Mesenchymal stem cell (in vitro differentiated cells and primary cell): Measurements from ENCODE around the gene RUNX1.

Experiments
- DNase-seq: peaks from one replicate; pipeline ENCODE4 v3.0.0-alpha.2; 2013
- H2AFZ ChIP-seq: one replicate; pipeline ENCODE4 v1.6.1; 2013; ENCODE audit warnings: low read depth, mild to moderate bottlenecking, control low read depth, inconsistent platforms, low read length, moderate library complexity
- H2AK5ac ChIP-seq: 2 replicates; pipeline ENCODE4 v1.6.1; 2013; ENCODE audit warnings: low read length, moderate library complexity, mild to moderate bottlenecking, inconsistent platforms; ENCODE audit not compliant: severe bottlenecking
- H2BK120ac ChIP-seq: one replicate; pipeline ENCODE4 v1.6.1; 2013; ENCODE audit warnings: low read depth, mild to moderate bottlenecking, inconsistent platforms, low read length, moderate library complexity
- H2BK12ac ChIP-seq, 2 experiments: one replicate each; pipeline ENCODE4 v1.6.1; 2013; ENCODE audit warnings: inconsistent platforms in 2 of 2, low read length in 2 of 2, mild to moderate bottlenecking in 2 of 2, moderate library complexity in 2 of 2, control low read depth in 1 of 2
- H2BK15ac ChIP-seq: one replicate; pipeline ENCODE4 v1.6.1; 2013; ENCODE audit warnings: mild to moderate bottlenecking, low read depth, inconsistent platforms; ENCODE audit not compliant: poor library complexity, severe bottlenecking
- H2BK5ac ChIP-seq: 2 replicates; pipeline ENCODE4 v1.6.1; 2013; ENCODE audit warnings: low read depth, mild to moderate bottlenecking, low read length, control low read depth, inconsistent platforms; ENCODE audit not compliant: poor library complexity, severe bottlenecking
- H3K14ac ChIP-seq, 2 experiments: one replicate each; pipeline ENCODE4 v1.6.1; 2013; ENCODE audit warnings: inconsistent platforms in 2 of 2, low read length in 2 of 2, control low read depth in 1 of 2, mild to moderate bottlenecking in 1 of 2, moderate library complexity in 1 of 2
- H3K18ac ChIP-seq, 2 experiments: one replicate each; pipeline ENCODE4 v1.6.1; 2013; ENCODE audit warnings: inconsistent platforms in 2 of 2, low read length in 2 of 2, control low read depth in 1 of 2, low read depth in 1 of 2, mild to moderate bottlenecking in 1 of 2
- H3K23ac ChIP-seq, 2 experiments: one replicate each; pipeline ENCODE4 v1.6.1; 2013; ENCODE audit warnings: inconsistent platforms in 2 of 2, low read length in 2 of 2, mild to moderate bottlenecking in 2 of 2, moderate library complexity in 2 of 2, control low read depth in 1 of 2
- H3K27ac ChIP-seq: 2 replicates; pipeline ENCODE4 v1.5.1; 2013; ENCODE audit warnings: mild to moderate bottlenecking, moderate library complexity, low read length, control low read depth, inconsistent platforms; ENCODE audit not compliant: poor library complexity, severe bottlenecking
- H3K27me3 ChIP-seq, 2 experiments: 2 replicates each; pipeline versions ENCODE4 v1.6.1 to v1.7.0; 2013; ENCODE audit warnings: low read length in 2 of 2, mild to moderate bottlenecking in 2 of 2, moderate library complexity in 2 of 2, control low read depth in 1 of 2, inconsistent platforms in 1 of 2; ENCODE audit not compliant: control insufficient read depth in 1 of 2, insufficient read depth in 1 of 2
- H3K36me3 ChIP-seq, 2 experiments: 2 replicates each; pipeline versions ENCODE4 v1.6.1 to v1.7.0; 2013; ENCODE audit warnings: low read length in 2 of 2, control low read depth in 1 of 2, inconsistent platforms in 1 of 2, low read depth in 1 of 2, mild to moderate bottlenecking in 1 of 2; ENCODE audit not compliant: insufficient read depth in 2 of 2, control insufficient read depth in 1 of 2
- H3K4ac ChIP-seq, 2 experiments: one replicate each; pipeline ENCODE4 v1.6.1; 2013; ENCODE audit warnings: inconsistent platforms in 2 of 2, low read length in 2 of 2, mild to moderate bottlenecking in 2 of 2, moderate library complexity in 2 of 2, control low read depth in 1 of 2, low read depth in 1 of 2
- H3K4me1 ChIP-seq: 2 replicates; pipeline ENCODE4 v1.6.1; 2013; ENCODE audit warnings: low read depth, low read length, control low read depth; ENCODE audit not compliant: control insufficient read depth, insufficient read depth
- H3K4me2 ChIP-seq: 2 replicates; pipeline ENCODE4 v1.6.1; 2013; ENCODE audit warnings: low read length, mild to moderate bottlenecking, inconsistent platforms; ENCODE audit not compliant: poor library complexity, severe bottlenecking
- H3K4me3 ChIP-seq, 2 experiments: 2 replicates each; pipeline versions ENCODE4 v1.5.1 to v1.7.0; 2013; ENCODE audit warnings: low read length in 2 of 2, mild to moderate bottlenecking in 2 of 2, control low read depth in 1 of 2, low read depth in 1 of 2; ENCODE audit not compliant: insufficient read depth in 1 of 2
- H3K79me1 ChIP-seq: replicated peaks from 2 replicates; pipeline ENCODE4 v1.6.1; 2013; ENCODE audit warnings: mild to moderate bottlenecking, control low read depth, low read length, inconsistent platforms; ENCODE audit not compliant: poor library complexity, severe bottlenecking
- H3K9ac ChIP-seq: 2 replicates; pipeline ENCODE4 v1.7.0; 2013; ENCODE audit warnings: mild to moderate bottlenecking, low read length, moderate library complexity
- H3K9me3 ChIP-seq: 2 replicates; pipeline ENCODE4 v1.7.0; 2013; ENCODE audit warnings: mild to moderate bottlenecking, low read length; ENCODE audit not compliant: control insufficient read depth
- H4K8ac ChIP-seq: one replicate; pipeline ENCODE4 v1.6.1; 2013; ENCODE audit warnings: inconsistent platforms, mild to moderate bottlenecking, low read length, moderate library complexity
- H4K91ac ChIP-seq: one replicate; pipeline ENCODE4 v1.6.1; 2013; ENCODE audit warnings: mild to moderate bottlenecking, low read length, inconsistent platforms
- WGBS: methylation state at CpG from one replicate; pipeline ENCODE4 v1.1.7; 2013; ENCODE audit warnings: mixed read lengths; 5-methylcytosine and 5-hydroxymethylcytosine counted together

The RUNX1 gene

GRCh38 chr21:34904526-34905217 lies 144.4 kb downstream of the RUNX1 start:
- Histone ChIP-seq H3K36me3 (no peaks in the 10 kb centered on the region), H3K9me3 (no peaks in the 10 kb centered on the region), H3K23ac (no peak overlapping the region), H4K91ac (no peak overlapping the region), H3K4ac (no peak overlapping the region), H3K18ac (no peak overlapping the region), H3K9ac (no peak overlapping the region), H3K4me2 (no peak overlapping the region), H3K14ac (no peak overlapping the region), H2BK120ac (no peak overlapping the region), H2AFZ (no peak overlapping the region), H3K79me1 (peaks cover 4% of the 10 kb centered on the region), H3K4me1 (no peaks in the 10 kb centered on the region), H2BK5ac (no peak overlapping the region), H3K27me3 (no peaks in the 10 kb centered on the region), H4K8ac (no peak overlapping the region), H3K27ac (no peak overlapping the region), H2BK12ac (no peak overlapping the region), H2AK5ac (no peak overlapping the region), H2BK15ac (no peak overlapping the region), H3K4me3 (no peak overlapping the region)
- no peak for DNase-seq
- 97% methylated on average over 6 of the region's 8 CpGs for WGBS

- H3K36me3 ChIP-seq: no peaks in the 10 kb centered on the region
- no peak overlapping the region for H3K4me2 ChIP-seq
- H3K4me3 ChIP-seq: no peak overlapping the region
- peaks cover 0 to 2% of the 10 kb centered on the region in 2 experiments for H3K27me3 ChIP-seq
- peak; percentile 38 for DNase-seq
- no peak overlapping the region for H2BK12ac ChIP-seq
- no peak overlapping the region for H3K27ac ChIP-seq
- H3K18ac ChIP-seq: no peak overlapping the region
- no peak overlapping the region for H3K9ac ChIP-seq
- no peak overlapping the region for H2AK5ac ChIP-seq
- H3K79me1 ChIP-seq: peaks cover 4% of the 10 kb centered on the region
- no peak overlapping the region for H2BK15ac ChIP-seq
- H3K9me3 ChIP-seq: peaks cover 16% of the 10 kb centered on the region
- H4K91ac ChIP-seq: no peak overlapping the region
- WGBS: 60% methylated on average over 2 of the region's 2 CpGs
- H3K14ac ChIP-seq: no peak overlapping the region
- no peak overlapping the region for H3K4ac ChIP-seq
- no peak overlapping the region for H3K23ac ChIP-seq
- H2BK5ac ChIP-seq: no peak overlapping the region
- H3K4me1 ChIP-seq: no peaks in the 10 kb centered on the region
- H4K8ac ChIP-seq: no peak overlapping the region
- H2BK120ac ChIP-seq: no peak overlapping the region
- H2AFZ ChIP-seq: no peak overlapping the region
These were observed 148.7 kb downstream of the RUNX1 start for GRCh38 chr21:34900376-34900775.

DNA sequence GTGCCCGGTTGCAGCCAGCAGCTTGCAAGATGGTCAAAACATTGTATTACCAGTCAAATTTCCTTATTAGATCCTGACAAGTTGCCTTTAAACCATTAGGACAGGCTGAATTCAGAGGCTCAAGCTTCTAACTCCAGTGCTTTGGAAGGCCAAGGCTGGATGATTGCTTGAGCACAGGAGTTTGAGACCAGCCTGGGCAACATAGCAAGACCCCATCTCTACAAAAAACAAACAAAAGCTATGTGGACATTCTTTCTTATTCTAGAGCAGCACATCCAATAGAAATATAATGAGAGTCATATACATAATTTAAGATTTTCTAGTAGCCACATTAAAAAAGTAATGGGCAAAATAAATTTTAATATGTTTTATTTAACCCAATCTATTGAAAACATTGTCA lies 149.3 kb downstream of the RUNX1 start:
- no peak overlapping the region for H3K23ac ChIP-seq

DNA sequence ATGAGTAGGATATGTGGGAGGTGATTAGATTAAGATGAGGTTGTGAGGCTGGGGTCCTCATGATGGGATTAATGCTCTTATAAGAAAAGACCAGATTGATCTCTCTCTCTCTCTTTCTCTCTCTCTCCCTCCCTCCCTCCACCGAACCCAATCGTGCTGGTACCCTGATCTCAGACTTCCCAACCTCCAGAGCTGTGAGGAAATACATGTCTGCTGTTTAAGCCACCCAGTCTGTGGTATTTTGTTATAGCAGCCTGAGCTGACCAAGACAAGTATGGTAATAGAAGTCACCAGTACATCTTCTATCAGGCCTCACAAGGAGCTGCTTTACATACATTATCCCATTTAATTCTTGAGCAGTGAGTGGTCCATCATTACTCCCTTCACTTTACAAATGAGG lies 149.8 kb downstream of the RUNX1 start:
- no peak overlapping the region for H4K91ac ChIP-seq
- H2BK5ac ChIP-seq: no peak overlapping the region
- H3K36me3 ChIP-seq: no peaks in the 10 kb centered on the region
- peaks cover 16% of the 10 kb centered on the region for H3K9me3 ChIP-seq
- H2BK12ac ChIP-seq: no peak overlapping the region
- no peak overlapping the region for H3K4ac ChIP-seq
- no peak overlapping the region for H3K14ac ChIP-seq
- no peak overlapping the region for H2BK15ac ChIP-seq
- H3K27ac ChIP-seq: no peak overlapping the region
- no peak overlapping the region for H3K18ac ChIP-seq
- no peak overlapping the region for H3K4me3 ChIP-seq
- H3K4me1 ChIP-seq: no peaks in the 10 kb centered on the region
- DNase-seq: no peak
- H2AFZ ChIP-seq: no peak overlapping the region
- no peak overlapping the region for H4K8ac ChIP-seq
- H2AK5ac ChIP-seq: no peak overlapping the region
- H2BK120ac ChIP-seq: no peak overlapping the region
- no peak overlapping the region for H3K23ac ChIP-seq
- H3K4me2 ChIP-seq: no peak overlapping the region
- H3K9ac ChIP-seq: no peak overlapping the region
- WGBS: 86% methylated on average over 2 of the region's 2 CpGs
- peaks cover 0 to 6% of the 10 kb centered on the region in 2 experiments for H3K27me3 ChIP-seq
- H3K79me1 ChIP-seq: peaks cover 3% of the 10 kb centered on the region

More for the DNA sequence above, 149.3 kb downstream of the RUNX1 start:
- no peak overlapping the region for H2BK15ac ChIP-seq
- H2BK5ac ChIP-seq: no peak overlapping the region
- DNase-seq: no peak
- H3K4me3 ChIP-seq: no peak overlapping the region
- no peak overlapping the region for H3K14ac ChIP-seq
- H3K4me2 ChIP-seq: no peak overlapping the region
- H2BK12ac ChIP-seq: no peak overlapping the region
- no peak overlapping the region for H4K91ac ChIP-seq
- no peak overlapping the region for H2BK120ac ChIP-seq
- H2AFZ ChIP-seq: no peak overlapping the region
- H4K8ac ChIP-seq: no peak overlapping the region
- H3K4me1 ChIP-seq: no peaks in the 10 kb centered on the region
- H2AK5ac ChIP-seq: no peak overlapping the region
- H3K36me3 ChIP-seq: no peaks in the 10 kb centered on the region
- whole genome bisulfite sequencing: 84% methylated on average over 1 of the region's 1 CpG
- H3K9me3 ChIP-seq: peaks cover 16% of the 10 kb centered on the region
- no peak overlapping the region for H3K9ac ChIP-seq
- H3K79me1 ChIP-seq: peaks cover 3% of the 10 kb centered on the region
- no peak overlapping the region for H3K27ac ChIP-seq
- H3K27me3 ChIP-seq: peaks cover 0 to 6% of the 10 kb centered on the region in 2 experiments
- no peak overlapping the region for H3K18ac ChIP-seq
- H3K4ac ChIP-seq: no peak overlapping the region
